ENCODE data around the gene KRTAP5-5. TPM values are rescaled to one million over a fixed set of nuclear protein-coding genes. Genes with fewer than 3 reads are reported as not detected.

Gene KRTAP5-5
- total RNA-seq, 1 experiment from 2014 or later = not detected

- POLR2A ChIA-PET = no interaction called here
- no peaks in the 10 kb centered on the region for H3K4me1 Mint-ChIP-seq
- H3K36me3 Mint-ChIP-seq = no peaks in the 10 kb centered on the region
- no peaks in the 10 kb centered on the region for H3K9me3 Mint-ChIP-seq
- H3K27ac Mint-ChIP-seq = no peak overlapping the region
- no peak for TF ChIP-seq FOXJ3 (CRISPR knock-in tag; IDR thresholded peaks at IDR 0.05; ENCODE audit: borderline replicate concordance)
- no peak for TF ChIP-seq NR1H2 (CRISPR knock-in tag; IDR thresholded peaks at IDR 0.05)
- TF ChIP-seq SMAD4 (CRISPR knock-in tag; IDR thresholded peaks at IDR 0.05) = no peak
- TF ChIP-seq, protein P1, sequence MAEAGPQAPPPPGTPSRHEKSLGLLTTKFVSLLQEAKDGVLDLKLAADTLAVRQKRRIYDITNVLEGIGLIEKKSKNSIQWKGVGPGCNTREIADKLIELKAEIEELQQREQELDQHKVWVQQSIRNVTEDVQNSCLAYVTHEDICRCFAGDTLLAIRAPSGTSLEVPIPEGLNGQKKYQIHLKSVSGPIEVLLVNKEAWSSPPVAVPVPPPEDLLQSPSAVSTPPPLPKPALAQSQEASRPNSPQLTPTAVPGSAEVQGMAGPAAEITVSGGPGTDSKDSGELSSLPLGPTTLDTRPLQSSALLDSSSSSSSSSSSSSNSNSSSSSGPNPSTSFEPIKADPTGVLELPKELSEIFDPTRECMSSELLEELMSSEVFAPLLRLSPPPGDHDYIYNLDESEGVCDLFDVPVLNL (CRISPR knock-in tag; IDR thresholded peaks at IDR 0.05; ENCODE audit: borderline replicate concordance, low read depth) = no peak
- no peak for TF ChIP-seq FOXP4 (CRISPR knock-in tag; IDR thresholded peaks at IDR 0.05)
- TF ChIP-seq JUN (CRISPR knock-in tag; IDR thresholded peaks at IDR 0.05) = no peak
- TF ChIP-seq SP1 (CRISPR knock-in tag; conservative IDR thresholded peaks at IDR 0.05) = no peak
- TF ChIP-seq, protein P2, sequence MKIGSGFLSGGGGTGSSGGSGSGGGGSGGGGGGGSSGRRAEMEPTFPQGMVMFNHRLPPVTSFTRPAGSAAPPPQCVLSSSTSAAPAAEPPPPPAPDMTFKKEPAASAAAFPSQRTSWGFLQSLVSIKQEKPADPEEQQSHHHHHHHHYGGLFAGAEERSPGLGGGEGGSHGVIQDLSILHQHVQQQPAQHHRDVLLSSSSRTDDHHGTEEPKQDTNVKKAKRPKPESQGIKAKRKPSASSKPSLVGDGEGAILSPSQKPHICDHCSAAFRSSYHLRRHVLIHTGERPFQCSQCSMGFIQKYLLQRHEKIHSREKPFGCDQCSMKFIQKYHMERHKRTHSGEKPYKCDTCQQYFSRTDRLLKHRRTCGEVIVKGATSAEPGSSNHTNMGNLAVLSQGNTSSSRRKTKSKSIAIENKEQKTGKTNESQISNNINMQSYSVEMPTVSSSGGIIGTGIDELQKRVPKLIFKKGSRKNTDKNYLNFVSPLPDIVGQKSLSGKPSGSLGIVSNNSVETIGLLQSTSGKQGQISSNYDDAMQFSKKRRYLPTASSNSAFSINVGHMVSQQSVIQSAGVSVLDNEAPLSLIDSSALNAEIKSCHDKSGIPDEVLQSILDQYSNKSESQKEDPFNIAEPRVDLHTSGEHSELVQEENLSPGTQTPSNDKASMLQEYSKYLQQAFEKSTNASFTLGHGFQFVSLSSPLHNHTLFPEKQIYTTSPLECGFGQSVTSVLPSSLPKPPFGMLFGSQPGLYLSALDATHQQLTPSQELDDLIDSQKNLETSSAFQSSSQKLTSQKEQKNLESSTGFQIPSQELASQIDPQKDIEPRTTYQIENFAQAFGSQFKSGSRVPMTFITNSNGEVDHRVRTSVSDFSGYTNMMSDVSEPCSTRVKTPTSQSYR (CRISPR knock-in tag; IDR thresholded peaks at IDR 0.05) = no peak
- TF ChIP-seq PRRX2 (CRISPR knock-in tag; IDR thresholded peaks at IDR 0.05) = no peak
- no peak for TF ChIP-seq ZNF263 (CRISPR knock-in tag; IDR thresholded peaks at IDR 0.05; ENCODE audit: low read depth)
- TF ChIP-seq GABPB1 (CRISPR knock-in tag; IDR thresholded peaks at IDR 0.05) = no peak
- no peak overlapping the region for H3K4me3 Mint-ChIP-seq
- CTCF ChIA-PET = interaction anchor here (0.9 to 8.0 kb wide), 6 partner anchors 18 to 326 kb away, joined by 3 to 45 read pairs (median 5); no protein-coding TSS in a partner anchor
- H3K27me3 Mint-ChIP-seq (ENCODE audit: low read depth) = peaks cover 10% of the 10 kb centered on the region
- DNase-seq (ENCODE audit: low spot score) = no peak
- ATAC-seq = no peak
Measured at GRCh38 chr11:1675536-1676228, 46.1 kb downstream of the KRTAP5-5 start.

DNA sequence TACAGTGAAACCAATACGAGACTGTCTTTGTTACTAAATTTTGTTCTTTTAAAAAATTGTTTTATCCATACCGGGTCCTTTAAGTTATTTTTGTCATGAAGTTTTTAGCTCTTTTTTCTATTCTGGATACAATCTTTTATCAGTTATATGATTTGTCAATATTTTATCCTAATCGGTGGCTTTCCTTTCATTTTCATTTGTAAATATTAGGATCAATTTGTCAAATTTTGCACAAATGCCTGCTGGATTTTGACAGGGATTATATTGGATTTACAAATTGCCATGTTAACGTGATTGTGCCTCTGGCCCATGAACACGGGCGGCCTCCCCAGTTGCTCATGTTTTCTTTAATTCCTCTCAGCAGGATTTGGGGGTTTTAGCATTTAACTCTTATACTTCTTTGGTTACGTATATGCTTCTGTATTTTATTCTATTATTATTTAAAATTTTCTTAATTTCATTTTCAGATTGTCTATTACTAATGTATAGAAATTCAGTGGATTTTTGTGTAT lies 46.7 kb downstream of the KRTAP5-5 start:
- Mint-ChIP-seq H3K4me1 (no peaks in the 10 kb centered on the region), H3K27ac (no peak overlapping the region), H3K9me3 (no peaks in the 10 kb centered on the region), H3K36me3 (no peaks in the 10 kb centered on the region), H3K4me3 (no peak overlapping the region), H3K27me3 (ENCODE audit: low read depth) (peaks cover 10% of the 10 kb centered on the region)
- ATAC-seq = no peak
- CTCF ChIA-PET = interaction anchor here (0.7 to 8.0 kb wide), 4 partner anchors 17 to 36 kb away, joined by 3 to 45 read pairs (median 4); no protein-coding TSS in a partner anchor
- DNase-seq (ENCODE audit: low spot score) = no peak
- TF ChIP-seq FOXP1 (CRISPR knock-in tag; IDR thresholded peaks at IDR 0.05; ENCODE audit: borderline replicate concordance) (no peak), GRHL2 (CRISPR knock-in tag; IDR thresholded peaks at IDR 0.05; ENCODE audit: insufficient replicate concordance, severe bottlenecking) (no peak), JAZF1 (CRISPR knock-in tag; IDR thresholded peaks at IDR 0.05) (no peak), TEAD1 (CRISPR knock-in tag; IDR thresholded peaks at IDR 0.05) (no peak), MXD4 (CRISPR knock-in tag; IDR thresholded peaks at IDR 0.05; ENCODE audit: borderline replicate concordance) (no peak), ATF3 (CRISPR knock-in tag; conservative IDR thresholded peaks at IDR 0.05) (no peak), JUN (CRISPR knock-in tag; IDR thresholded peaks at IDR 0.05) (no peak), RELA (CRISPR knock-in tag; IDR thresholded peaks at IDR 0.05; ENCODE audit: borderline replicate concordance) (no peak), ZNF396 (CRISPR knock-in tag; IDR thresholded peaks at IDR 0.05; ENCODE audit: borderline replicate concordance) (no peak)
- TF ChIP-seq, protein P3, sequence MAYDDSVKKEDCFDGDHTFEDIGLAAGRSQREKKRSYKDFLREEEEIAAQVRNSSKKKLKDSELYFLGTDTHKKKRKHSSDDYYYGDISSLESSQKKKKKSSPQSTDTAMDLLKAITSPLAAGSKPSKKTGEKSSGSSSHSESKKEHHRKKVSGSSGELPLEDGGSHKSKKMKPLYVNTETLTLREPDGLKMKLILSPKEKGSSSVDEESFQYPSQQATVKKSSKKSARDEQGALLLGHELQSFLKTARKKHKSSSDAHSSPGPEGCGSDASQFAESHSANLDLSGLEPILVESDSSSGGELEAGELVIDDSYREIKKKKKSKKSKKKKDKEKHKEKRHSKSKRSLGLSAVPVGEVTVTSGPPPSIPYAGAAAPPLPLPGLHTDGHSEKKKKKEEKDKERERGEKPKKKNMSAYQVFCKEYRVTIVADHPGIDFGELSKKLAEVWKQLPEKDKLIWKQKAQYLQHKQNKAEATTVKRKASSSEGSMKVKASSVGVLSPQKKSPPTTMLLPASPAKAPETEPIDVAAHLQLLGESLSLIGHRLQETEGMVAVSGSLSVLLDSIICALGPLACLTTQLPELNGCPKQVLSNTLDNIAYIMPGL (CRISPR knock-in tag; IDR thresholded peaks at IDR 0.05) = no peak
- TF ChIP-seq, protein P4, sequence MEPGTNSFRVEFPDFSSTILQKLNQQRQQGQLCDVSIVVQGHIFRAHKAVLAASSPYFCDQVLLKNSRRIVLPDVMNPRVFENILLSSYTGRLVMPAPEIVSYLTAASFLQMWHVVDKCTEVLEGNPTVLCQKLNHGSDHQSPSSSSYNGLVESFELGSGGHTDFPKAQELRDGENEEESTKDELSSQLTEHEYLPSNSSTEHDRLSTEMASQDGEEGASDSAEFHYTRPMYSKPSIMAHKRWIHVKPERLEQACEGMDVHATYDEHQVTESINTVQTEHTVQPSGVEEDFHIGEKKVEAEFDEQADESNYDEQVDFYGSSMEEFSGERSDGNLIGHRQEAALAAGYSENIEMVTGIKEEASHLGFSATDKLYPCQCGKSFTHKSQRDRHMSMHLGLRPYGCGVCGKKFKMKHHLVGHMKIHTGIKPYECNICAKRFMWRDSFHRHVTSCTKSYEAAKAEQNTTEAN (CRISPR knock-in tag; IDR thresholded peaks at IDR 0.05) = no peak
- POLR2A ChIA-PET = no interaction called here
